HG02642 (cell line): Measurements from ENCODE around the gene WDFY4.

Experiments used
- ATAC-seq: cut with Tn5 transposase; IDR thresholded peaks from one replicate; pipeline ENCODE4 v1.9.1; 2021; ENCODE audit warnings: mild to moderate bottlenecking; ENCODE audit not compliant: unreplicated experiment, poor library complexity

The WDFY4 gene

GRCh38 chr10:48805411-48805810 lies 120.7 kb downstream of the WDFY4 start:
- no peak for ATAC-seq

- no peak for ATAC-seq
Observed at GRCh38 chr10:48805848-48806247, 121.2 kb downstream of the WDFY4 start.

GRCh38 chr10:48806342-48806741 lies 121.7 kb downstream of the WDFY4 start:
- ATAC-seq: no peak

- no peak for ATAC-seq
Observed at GRCh38 chr10:48807791-48808470, 123.3 kb downstream of the WDFY4 start.

GRCh38 chr10:48809261-48809660 lies 124.6 kb downstream of the WDFY4 start:
- ATAC-seq: no peak

GRCh38 chr10:48811461-48811860 lies 126.8 kb downstream of the WDFY4 start:
- no peak for ATAC-seq

- no peak for ATAC-seq
Observed at GRCh38 chr10:48811917-48812316, 127.2 kb downstream of the WDFY4 start.

- ATAC-seq: no peak
Observed at GRCh38 chr10:48813291-48813690, 128.6 kb downstream of the WDFY4 start.

- ATAC-seq: no peak
Observed at GRCh38 chr10:48813825-48814224, 129.2 kb downstream of the WDFY4 start.

GRCh38 chr10:48814933-48815332 lies 130.3 kb downstream of the WDFY4 start:
- no peak for ATAC-seq

GRCh38 chr10:48817141-48817540 lies 132.5 kb downstream of the WDFY4 start:
- no peak for ATAC-seq

- ATAC-seq: no peak
Observed at GRCh38 chr10:48818081-48818480, 133.4 kb downstream of the WDFY4 start.

GRCh38 chr10:48818861-48819520 lies 134.3 kb downstream of the WDFY4 start:
- no peak for ATAC-seq

GRCh38 chr10:48819783-48820182 lies 135.1 kb downstream of the WDFY4 start:
- ATAC-seq: no peak

GRCh38 chr10:48820231-48820630 lies 135.6 kb downstream of the WDFY4 start:
- no peak for ATAC-seq

- ATAC-seq: no peak
Observed at GRCh38 chr10:48820699-48821098, 136.0 kb downstream of the WDFY4 start.

GRCh38 chr10:48821111-48821510 lies 136.4 kb downstream of the WDFY4 start:
- no peak for ATAC-seq

- no peak for ATAC-seq
Observed at GRCh38 chr10:48821692-48822091, 137.0 kb downstream of the WDFY4 start.

- no peak for ATAC-seq
Observed at GRCh38 chr10:48833674-48834073, 149.0 kb downstream of the WDFY4 start.

GRCh38 chr10:48834189-48834965 lies 149.7 kb downstream of the WDFY4 start:
- ATAC-seq: no peak

- ATAC-seq: no peak
Observed at GRCh38 chr10:48835781-48836180, 151.1 kb downstream of the WDFY4 start.
